ENCODE measurements around the gene BCL2L15.

DNA sequence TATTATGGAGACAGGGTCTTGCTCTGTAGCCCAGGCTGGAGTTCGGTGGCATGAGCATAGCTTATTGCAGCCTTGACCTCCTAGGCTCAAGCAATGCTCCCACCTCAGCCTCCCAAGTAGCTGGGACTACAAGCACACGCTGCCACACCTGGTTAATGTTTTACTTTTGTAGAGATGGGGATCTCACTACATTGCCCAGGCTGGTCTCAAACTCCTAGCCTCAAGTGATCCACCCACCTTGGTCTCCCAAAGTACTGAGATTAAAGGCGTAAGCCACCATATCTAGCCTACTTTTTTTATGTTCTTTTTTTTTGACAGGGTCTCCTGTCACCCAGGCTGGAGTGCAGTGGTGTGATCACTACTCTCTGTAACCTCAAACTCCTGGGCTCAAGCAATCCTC is 5.9 kb upstream of the BCL2L15 start:
- TF ChIP-seq, protein P1, sequence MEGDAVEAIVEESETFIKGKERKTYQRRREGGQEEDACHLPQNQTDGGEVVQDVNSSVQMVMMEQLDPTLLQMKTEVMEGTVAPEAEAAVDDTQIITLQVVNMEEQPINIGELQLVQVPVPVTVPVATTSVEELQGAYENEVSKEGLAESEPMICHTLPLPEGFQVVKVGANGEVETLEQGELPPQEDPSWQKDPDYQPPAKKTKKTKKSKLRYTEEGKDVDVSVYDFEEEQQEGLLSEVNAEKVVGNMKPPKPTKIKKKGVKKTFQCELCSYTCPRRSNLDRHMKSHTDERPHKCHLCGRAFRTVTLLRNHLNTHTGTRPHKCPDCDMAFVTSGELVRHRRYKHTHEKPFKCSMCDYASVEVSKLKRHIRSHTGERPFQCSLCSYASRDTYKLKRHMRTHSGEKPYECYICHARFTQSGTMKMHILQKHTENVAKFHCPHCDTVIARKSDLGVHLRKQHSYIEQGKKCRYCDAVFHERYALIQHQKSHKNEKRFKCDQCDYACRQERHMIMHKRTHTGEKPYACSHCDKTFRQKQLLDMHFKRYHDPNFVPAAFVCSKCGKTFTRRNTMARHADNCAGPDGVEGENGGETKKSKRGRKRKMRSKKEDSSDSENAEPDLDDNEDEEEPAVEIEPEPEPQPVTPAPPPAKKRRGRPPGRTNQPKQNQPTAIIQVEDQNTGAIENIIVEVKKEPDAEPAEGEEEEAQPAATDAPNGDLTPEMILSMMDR (IDR thresholded peaks at IDR 0.05), result no peak
- TF ChIP-seq POLR2A (IDR thresholded peaks at IDR 0.05), result no peak

All from Peyer's patch (tissue), 4 donors.